Endodermal cell (in vitro differentiated cells): ENCODE measurements around the gene SPAG16. TPM values are rescaled to one million over a fixed set of nuclear protein-coding genes. Genes with fewer than 3 reads are reported as not detected.

ENCODE experiments used
- DNase-seq: peaks from one replicate; pipeline ENCODE4 v3.0.0-alpha.2; 2017
- H3K27ac ChIP-seq: 2 replicates; pipeline ENCODE4 v1.5.1; 2013; ENCODE audit warnings: mild to moderate bottlenecking, low read depth, low read length, moderate library complexity
- H3K27me3 ChIP-seq: 2 replicates; pipeline ENCODE4 v1.6.1; 2013; ENCODE audit warnings: mild to moderate bottlenecking, low read length, moderate library complexity; ENCODE audit not compliant: insufficient read depth, control insufficient read depth, poor library complexity, severe bottlenecking
- H3K36me3 ChIP-seq: 2 replicates; pipeline ENCODE4 v1.7.0; 2013; ENCODE audit warnings: mild to moderate bottlenecking, low read length, moderate library complexity; ENCODE audit not compliant: control insufficient read depth, insufficient read depth
- H3K4me1 ChIP-seq: one replicate; pipeline ENCODE4 v1.7.0; 2013; ENCODE audit warnings: low read length; ENCODE audit not compliant: control insufficient read depth, insufficient read depth
- H3K4me3 ChIP-seq: 2 replicates; pipeline ENCODE4 v1.5.1; 2013; ENCODE audit warnings: mild to moderate bottlenecking, low read length, moderate library complexity
- H3K9ac ChIP-seq: 2 replicates; pipeline ENCODE4 v1.6.1; 2013; ENCODE audit warnings: mild to moderate bottlenecking, low read length, moderate library complexity; ENCODE audit not compliant: poor library complexity, severe bottlenecking; ENCODE audit errors: extremely low read depth
- H3K9me3 ChIP-seq: 2 replicates; pipeline ENCODE4 v1.6.1; 2013; ENCODE audit warnings: mild to moderate bottlenecking, low read length, moderate library complexity; ENCODE audit not compliant: control insufficient read depth
- H3K27ac Mint-ChIP-seq: 2 replicates; pipeline ENCODE4 v1.8.0; 2020; ENCODE audit warnings: mixed read lengths
- H3K27me3 Mint-ChIP-seq: 2 replicates; pipeline ENCODE4 v1.8.0; 2021; ENCODE audit warnings: mild to moderate bottlenecking, mixed read lengths; ENCODE audit not compliant: insufficient read depth
- H3K36me3 Mint-ChIP-seq: 2 replicates; pipeline ENCODE4 v1.8.0; 2020; ENCODE audit warnings: low read depth, mixed read lengths
- H3K4me1 Mint-ChIP-seq: 2 replicates; pipeline ENCODE4 v1.8.0; 2020; ENCODE audit warnings: mixed read lengths
- H3K4me3 Mint-ChIP-seq: 2 replicates; pipeline ENCODE4 v1.8.0; 2020; ENCODE audit warnings: mild to moderate bottlenecking, moderate library complexity, mixed read lengths
- H3K9me3 Mint-ChIP-seq: 2 replicates; pipeline ENCODE4 v1.8.0; 2020; ENCODE audit warnings: mild to moderate bottlenecking, mixed read lengths
- WGBS, 2 experiments: methylation state at CpG; one replicate each; pipeline versions ENCODE4 v1.1.5 to v1.1.7; 2013; ENCODE audit warnings: missing lambda C conversion rate in 2 of 2, mixed read lengths in 1 of 2; ENCODE audit not compliant: insufficient coverage in 1 of 2, insufficient read length in 1 of 2; 5-methylcytosine and 5-hydroxymethylcytosine counted together
- total RNA-seq, 2 donors: library from RNA; stranded (reverse); fragmentation: NEBNext Ultra II Directional in 1 of 2; extraction: Animal tissue kit (Norgen Biotek cat#: 25700) in 1 of 2; gene quantifications; 2 replicates in 1 of 2; 3 replicates in 1 of 2; pipeline ENCODE4 v1.2.1, GENCODE V29; 2021
- TF ChIP-seq, protein P1 (sequence below): fragments of 200-600 bp; sonication (generic); conservative IDR thresholded peaks from 2 replicates; pipeline ENCODE4 v1.5.0; 2021; ENCODE audit warnings: antibody characterized with exemption, mild to moderate bottlenecking

SPAG16 gene
- total RNA-seq, 2 donors from 2014 or later: 27.8 to 38.2 TPM

DNA sequence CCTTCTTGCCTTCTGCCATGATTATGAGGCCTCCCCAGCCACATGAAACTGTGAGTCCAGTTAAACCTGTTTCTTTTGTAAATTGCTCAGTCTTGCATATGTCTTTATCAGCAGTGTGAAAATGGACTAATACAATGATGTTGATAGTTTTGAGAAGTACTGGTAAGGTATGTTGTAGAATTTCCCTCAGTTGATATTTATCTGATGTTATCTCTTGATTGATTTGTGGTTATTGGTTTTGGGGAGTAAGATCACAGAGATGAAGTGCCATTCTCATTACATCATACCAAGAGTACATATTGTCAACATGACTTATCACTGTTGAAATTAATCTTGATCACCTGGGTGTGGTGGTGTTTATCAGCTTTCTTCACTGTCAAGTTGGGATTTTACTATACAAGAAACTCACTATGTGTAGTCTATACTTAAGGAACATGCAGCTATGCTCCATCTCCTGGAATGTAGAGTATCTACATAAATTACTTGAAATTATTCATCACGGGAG, 5.1 kb upstream of the SPAG16 start:
- H3K9me3 ChIP-seq: peaks cover 23% of the 10 kb centered on the region
- H3K4me1 Mint-ChIP-seq: peaks cover 8% of the 10 kb centered on the region
- H3K27me3 ChIP-seq: no peaks in the 10 kb centered on the region
- H3K4me3 ChIP-seq: no peak overlapping the region
- no peaks in the 10 kb centered on the region for H3K27me3 Mint-ChIP-seq
- TF ChIP-seq, protein P1, sequence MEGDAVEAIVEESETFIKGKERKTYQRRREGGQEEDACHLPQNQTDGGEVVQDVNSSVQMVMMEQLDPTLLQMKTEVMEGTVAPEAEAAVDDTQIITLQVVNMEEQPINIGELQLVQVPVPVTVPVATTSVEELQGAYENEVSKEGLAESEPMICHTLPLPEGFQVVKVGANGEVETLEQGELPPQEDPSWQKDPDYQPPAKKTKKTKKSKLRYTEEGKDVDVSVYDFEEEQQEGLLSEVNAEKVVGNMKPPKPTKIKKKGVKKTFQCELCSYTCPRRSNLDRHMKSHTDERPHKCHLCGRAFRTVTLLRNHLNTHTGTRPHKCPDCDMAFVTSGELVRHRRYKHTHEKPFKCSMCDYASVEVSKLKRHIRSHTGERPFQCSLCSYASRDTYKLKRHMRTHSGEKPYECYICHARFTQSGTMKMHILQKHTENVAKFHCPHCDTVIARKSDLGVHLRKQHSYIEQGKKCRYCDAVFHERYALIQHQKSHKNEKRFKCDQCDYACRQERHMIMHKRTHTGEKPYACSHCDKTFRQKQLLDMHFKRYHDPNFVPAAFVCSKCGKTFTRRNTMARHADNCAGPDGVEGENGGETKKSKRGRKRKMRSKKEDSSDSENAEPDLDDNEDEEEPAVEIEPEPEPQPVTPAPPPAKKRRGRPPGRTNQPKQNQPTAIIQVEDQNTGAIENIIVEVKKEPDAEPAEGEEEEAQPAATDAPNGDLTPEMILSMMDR: no peak
- peaks cover 28% of the 10 kb centered on the region for H3K9me3 Mint-ChIP-seq
- no peak for DNase-seq
- no peak overlapping the region for H3K9ac ChIP-seq
- H3K36me3 ChIP-seq: no peaks in the 10 kb centered on the region
- H3K27ac Mint-ChIP-seq: no peak overlapping the region
- H3K4me1 ChIP-seq: no peaks in the 10 kb centered on the region
- 50% methylated on average over 1 of the region's 1 CpG; no CpG with 5 or more reads in 1 of the 2 experiments for WGBS, 2 experiments
- H3K36me3 Mint-ChIP-seq: peaks cover 2% of the 10 kb centered on the region
- no peak overlapping the region for H3K4me3 Mint-ChIP-seq
- H3K27ac ChIP-seq: no peak overlapping the region

DNA sequence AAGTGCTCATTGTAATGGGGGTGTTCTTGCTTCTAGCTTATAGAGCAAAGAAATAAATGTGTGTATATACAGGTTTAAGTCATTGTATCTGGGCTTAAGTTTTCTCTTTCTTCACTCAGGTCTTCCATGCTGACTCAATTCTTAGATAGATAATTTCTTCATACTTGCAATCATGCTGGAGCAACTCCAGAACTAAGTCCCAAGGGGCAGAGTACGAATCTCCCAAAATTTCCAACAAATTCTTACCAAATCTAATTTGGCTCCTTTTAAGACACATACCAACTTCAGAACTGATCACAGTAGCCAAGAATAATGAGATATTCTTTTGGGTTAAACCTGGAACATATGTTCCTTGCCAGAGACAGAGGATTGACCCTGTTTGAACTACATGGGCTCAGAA, 4.3 kb upstream of the SPAG16 start:
- Mint-ChIP-seq H3K4me1 (peaks cover 8% of the 10 kb centered on the region), H3K36me3 (peaks cover 2% of the 10 kb centered on the region), H3K27ac (no peak overlapping the region), H3K27me3 (no peaks in the 10 kb centered on the region), H3K4me3 (no peak overlapping the region), H3K9me3 (peaks cover 28% of the 10 kb centered on the region)
- H3K4me1 ChIP-seq: no peaks in the 10 kb centered on the region
- peaks cover 23% of the 10 kb centered on the region for H3K9me3 ChIP-seq
- no peak overlapping the region for H3K27ac ChIP-seq
- DNase-seq: no peak
- no peak overlapping the region for H3K9ac ChIP-seq
- H3K27me3 ChIP-seq: no peaks in the 10 kb centered on the region
- TF ChIP-seq, protein P1: no peak
- no peaks in the 10 kb centered on the region for H3K36me3 ChIP-seq
- H3K4me3 ChIP-seq: no peak overlapping the region
- WGBS, 2 experiments: 91% methylated on average over 1 of the region's 1 CpG; no CpG with 5 or more reads in 1 of the 2 experiments

DNA sequence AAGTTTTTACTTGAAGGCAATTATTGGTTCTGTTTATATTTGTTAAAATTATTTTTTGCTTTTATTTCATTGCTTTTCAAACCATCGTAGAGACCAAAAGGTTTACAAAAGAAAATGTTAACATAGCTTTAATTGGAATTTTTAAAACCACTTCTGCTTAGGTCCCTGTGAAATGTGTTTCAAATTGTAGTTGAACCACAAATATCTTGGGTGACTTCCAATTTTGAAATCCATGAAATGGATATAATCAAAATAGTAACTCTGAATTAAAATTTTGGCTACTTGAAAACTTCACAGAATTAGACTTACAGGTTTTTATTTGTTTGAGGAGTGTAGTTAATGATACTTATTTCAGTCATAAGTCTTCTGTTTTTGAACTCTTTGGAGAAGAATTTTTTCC, 3.1 kb upstream of the SPAG16 start:
- no peaks in the 10 kb centered on the region for H3K4me1 ChIP-seq
- Mint-ChIP-seq H3K4me3 (no peak overlapping the region), H3K9me3 (peaks cover 23% of the 10 kb centered on the region), H3K27me3 (no peaks in the 10 kb centered on the region), H3K4me1 (peaks cover 16% of the 10 kb centered on the region), H3K27ac (no peak overlapping the region), H3K36me3 (peaks cover 2% of the 10 kb centered on the region)
- H3K27me3 ChIP-seq: no peaks in the 10 kb centered on the region
- 78 to 80% methylated on average over 1 of the region's 1 CpG for WGBS, 2 experiments
- no peak for DNase-seq
- H3K9ac ChIP-seq: no peak overlapping the region
- no peak overlapping the region for H3K4me3 ChIP-seq
- TF ChIP-seq, protein P1: no peak
- H3K27ac ChIP-seq: no peak overlapping the region
- H3K9me3 ChIP-seq: peaks cover 19% of the 10 kb centered on the region
- H3K36me3 ChIP-seq: no peaks in the 10 kb centered on the region
